GM13976 (cell line): ENCODE measurements around the gene ARHGAP15.

Source experiments
- DNase-seq: peaks from one replicate; pipeline ENCODE4 v3.0.0; 2012; ENCODE audit warnings: low spot score
- CTCF ChIP-seq: IDR thresholded peaks from 2 replicates; pipeline ENCODE4 v1.5.1; 2012; ENCODE audit warnings: borderline replicate concordance, mild to moderate bottlenecking; ENCODE audit not compliant: insufficient read depth; ENCODE audit errors: extremely low read depth, missing control alignments, control extremely low read depth
- in situ Hi-C: fragments of 300-500 bp; cut with MboI; formaldehyde crosslinking; loops from one replicate; pipeline ENCODE4 v1.12.0; 2022; ENCODE audit warnings: low sequenced_read_pairs, mixed read lengths, inconsistent platforms; ENCODE audit not compliant: unreplicated experiment

ARHGAP15 gene

GRCh38 chr2:143742581-143742980 is 613.4 kb downstream of the ARHGAP15 start:
- in situ Hi-C loops: no loop called here
- no peak for TF ChIP-seq CTCF
- no peak for DNase-seq

- in situ Hi-C loops: no loop called here
- DNase-seq: no peak
- TF ChIP-seq CTCF: no peak
These were observed 614.9 kb downstream of the ARHGAP15 start for GRCh38 chr2:143744114-143744513.

- DNase-seq: no peak
- in situ Hi-C loops: no loop called here
- TF ChIP-seq CTCF: no peak
These were observed 615.8 kb downstream of the ARHGAP15 start for GRCh38 chr2:143745060-143745459.

- no peak for TF ChIP-seq CTCF
- no peak for DNase-seq
- in situ Hi-C loops: no loop called here
These were observed 625.5 kb downstream of the ARHGAP15 start for GRCh38 chr2:143754742-143755141.

GRCh38 chr2:143758629-143759330 is 629.6 kb downstream of the ARHGAP15 start:
- in situ Hi-C loops: no loop called here
- no peak for DNase-seq
- TF ChIP-seq CTCF: no peak

GRCh38 chr2:143759455-143759854 is 630.2 kb downstream of the ARHGAP15 start:
- no peak for DNase-seq
- in situ Hi-C loops: no loop called here
- no peak for TF ChIP-seq CTCF

- DNase-seq: no peak
- in situ Hi-C loops: no loop called here
- no peak for TF ChIP-seq CTCF
These were observed 633.1 kb downstream of the ARHGAP15 start for GRCh38 chr2:143762176-143762928.
